HG03045 (cell line): ENCODE data around the gene OSTF1.

Source experiments
- ATAC-seq: cut with Tn5 transposase; IDR thresholded peaks from one replicate; pipeline ENCODE4 v1.9.1; 2021; ENCODE audit warnings: mild to moderate bottlenecking, moderate library complexity; ENCODE audit not compliant: unreplicated experiment

The OSTF1 gene

GRCh38 chr9:75161116-75161857, 73.0 kb downstream of the OSTF1 start:
- no peak for ATAC-seq

DNA sequence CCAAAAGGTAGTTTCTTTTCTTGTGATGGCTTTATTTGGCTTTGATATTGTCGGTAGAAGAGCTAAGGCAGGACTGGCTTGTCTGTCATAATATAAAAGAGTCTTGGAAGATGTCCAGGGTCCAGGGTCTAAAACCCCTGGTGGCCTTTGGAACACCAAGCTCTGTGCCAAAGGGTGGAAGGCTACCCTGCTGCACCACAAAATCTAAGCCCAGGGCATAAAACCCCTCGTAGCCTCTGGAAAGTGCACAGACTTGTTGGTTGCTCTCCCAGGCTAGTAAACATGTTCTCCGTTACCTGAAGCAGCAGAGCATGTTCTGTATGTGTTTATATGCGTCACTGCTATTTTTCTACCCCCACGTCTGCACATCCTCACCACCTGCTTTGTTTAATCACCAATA, 75.5 kb downstream of the OSTF1 start:
- ATAC-seq, result no peak

DNA sequence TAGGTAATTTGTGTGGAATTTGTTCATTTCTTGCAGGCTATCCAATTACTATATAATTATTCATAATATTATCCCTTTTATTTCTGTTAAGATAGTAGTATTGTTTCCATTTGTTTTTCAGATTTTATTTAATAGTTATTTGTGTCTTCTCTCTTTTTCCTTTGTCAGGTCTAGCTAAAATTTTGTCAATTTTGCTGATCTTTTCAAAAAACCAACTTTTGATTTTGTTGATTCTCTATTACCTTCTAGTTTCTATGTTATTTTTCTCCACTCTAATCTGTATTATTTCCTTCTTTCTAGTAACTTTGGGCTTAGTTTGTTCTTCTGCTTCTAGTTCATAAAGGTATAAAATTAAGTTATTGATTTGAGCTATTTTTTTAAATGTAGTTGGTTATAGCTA, 76.3 kb downstream of the OSTF1 start:
- no peak for ATAC-seq

DNA sequence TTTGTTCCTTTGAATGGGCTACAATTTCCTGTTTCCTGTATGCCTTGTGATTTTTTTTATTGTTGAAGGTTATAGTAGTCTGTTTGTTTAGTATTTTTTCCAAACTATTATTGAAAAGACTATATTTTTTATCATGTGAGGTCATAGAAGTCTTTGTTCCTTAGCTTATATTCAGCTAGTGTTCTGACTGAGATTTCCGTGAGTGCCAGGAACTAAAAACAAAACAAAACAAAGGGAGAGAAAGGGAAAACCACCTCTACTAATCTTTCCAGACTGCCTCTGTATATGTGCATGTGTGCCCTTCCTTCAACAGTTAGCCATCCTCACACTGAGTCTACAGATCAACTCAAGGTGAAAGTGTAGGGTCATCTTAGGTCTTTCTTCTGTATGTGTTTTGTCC, 79.0 kb downstream of the OSTF1 start:
- no peak for ATAC-seq

DNA sequence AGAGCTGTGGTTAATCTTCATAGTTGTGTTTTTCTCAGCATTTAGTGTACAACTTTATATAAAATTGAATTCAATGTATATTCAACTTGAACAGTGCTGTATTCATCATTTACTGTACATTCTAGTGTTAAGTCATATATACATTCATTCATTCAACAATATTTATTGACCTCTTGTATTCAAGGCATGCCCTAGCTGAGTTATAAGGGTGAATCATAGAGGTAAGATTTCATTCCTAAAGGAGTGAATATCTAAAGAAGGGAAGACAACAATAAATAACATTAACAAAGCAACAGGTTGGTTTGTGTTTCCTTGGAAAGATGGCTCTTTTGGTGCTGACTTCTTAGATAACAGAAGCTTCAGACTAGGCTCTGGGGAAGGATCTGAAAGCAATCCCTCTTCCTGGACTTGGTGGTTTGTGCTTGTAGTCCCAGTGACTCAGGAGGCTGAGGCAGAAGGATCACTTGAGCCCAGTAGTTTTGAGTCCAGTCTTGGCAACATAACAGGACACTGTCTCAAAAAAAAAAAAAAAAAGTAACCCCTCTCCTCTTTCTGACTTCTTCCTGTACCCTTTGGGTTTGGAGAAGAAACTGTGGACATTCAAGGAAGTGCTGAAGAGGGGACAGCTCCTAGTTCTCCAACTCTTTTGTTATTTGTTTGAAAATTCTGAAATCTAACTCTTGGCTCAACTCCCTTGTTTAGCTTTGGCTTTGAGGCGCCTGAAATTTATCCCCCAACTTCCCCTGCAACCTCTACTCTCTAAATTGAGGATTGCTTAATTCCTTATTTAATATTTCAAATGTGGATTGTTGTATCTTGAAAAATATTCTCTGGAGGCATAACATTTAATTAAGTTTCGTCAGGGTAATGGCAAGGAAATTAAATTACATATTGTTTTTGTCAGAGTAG, 80.2 kb downstream of the OSTF1 start:
- no peak for ATAC-seq

GRCh38 chr9:75169623-75170022, 81.3 kb downstream of the OSTF1 start:
- ATAC-seq, result no peak

- ATAC-seq, result no peak
Measured at GRCh38 chr9:75170898-75171360, 82.6 kb downstream of the OSTF1 start.

- no peak for ATAC-seq
Measured at GRCh38 chr9:75175395-75175794, 87.1 kb downstream of the OSTF1 start.

DNA sequence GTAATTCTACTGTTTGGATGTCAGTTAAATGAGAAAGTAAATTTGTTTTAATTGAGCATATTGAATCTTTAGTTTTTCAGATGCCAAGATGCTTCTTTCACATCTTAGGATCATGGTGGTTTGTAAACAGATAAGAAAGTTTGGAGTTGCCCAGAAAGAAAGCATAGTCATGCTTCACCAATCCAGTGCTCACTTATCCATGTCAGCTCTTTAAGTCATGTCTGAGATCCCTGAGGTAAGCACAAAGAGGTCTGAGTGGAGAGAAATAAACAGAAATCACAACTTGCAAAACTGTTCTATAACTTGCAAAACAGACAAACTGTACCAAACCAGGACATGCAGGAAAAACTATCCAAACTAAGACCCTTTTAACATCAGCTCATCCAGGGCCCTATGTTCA, 87.7 kb downstream of the OSTF1 start:
- ATAC-seq, result no peak

GRCh38 chr9:75181750-75182149, 93.4 kb downstream of the OSTF1 start:
- ATAC-seq, result no peak

GRCh38 chr9:75183306-75183705, 95.0 kb downstream of the OSTF1 start:
- no peak for ATAC-seq

DNA sequence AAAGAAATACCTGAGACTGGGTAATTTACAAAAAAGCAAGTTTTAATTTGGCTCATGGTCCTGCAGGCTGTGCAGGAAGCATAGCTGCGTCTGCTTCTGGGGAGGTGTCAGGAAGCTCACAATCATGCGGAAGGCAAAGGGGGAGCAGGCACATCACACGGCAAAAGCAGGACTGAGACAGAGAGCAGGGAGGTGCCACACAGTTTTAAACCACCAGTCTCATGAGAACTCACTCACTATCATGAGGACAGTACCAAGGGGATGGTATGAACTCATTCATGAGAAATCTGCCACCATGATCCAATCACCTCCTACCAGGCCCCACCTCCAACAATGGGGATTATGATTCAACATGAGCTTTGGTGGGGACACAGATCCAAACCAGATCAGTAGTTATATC, 96.2 kb downstream of the OSTF1 start:
- no peak for ATAC-seq

GRCh38 chr9:75185585-75186170, 97.4 kb downstream of the OSTF1 start:
- ATAC-seq, result peak; percentile 80

GRCh38 chr9:75186767-75187380, 98.6 kb downstream of the OSTF1 start:
- ATAC-seq, result no peak

GRCh38 chr9:75188756-75189155, 100.4 kb downstream of the OSTF1 start:
- ATAC-seq, result no peak

DNA sequence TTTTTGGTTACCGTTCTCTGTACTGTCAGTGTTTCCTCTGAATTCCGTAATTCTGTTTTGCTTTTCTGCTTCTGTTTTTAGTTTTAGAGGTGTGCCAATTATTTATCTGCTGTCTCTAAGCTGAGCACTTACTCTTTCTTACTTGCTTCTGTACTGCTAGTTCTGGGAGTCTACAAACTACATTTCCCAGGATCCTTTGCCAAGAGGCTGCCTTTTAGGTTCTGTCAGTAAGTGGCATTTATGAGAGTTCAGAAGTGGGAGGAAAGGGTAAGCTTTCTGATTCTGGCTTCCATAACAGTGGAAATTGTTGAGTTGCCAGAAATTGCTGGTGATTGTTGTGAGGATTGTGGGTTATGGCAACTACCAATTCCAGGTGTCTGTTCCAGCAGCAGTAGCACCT, 102.4 kb downstream of the OSTF1 start:
- no peak for ATAC-seq
